Measurements from ENCODE around the gene ZNF296.
"Not testable (repeated sequence)": the region's sequence is repeated elsewhere in the genome, so short reads cannot be mapped to it uniquely, and the experiment has no call there.

The ZNF296 gene

DNA sequence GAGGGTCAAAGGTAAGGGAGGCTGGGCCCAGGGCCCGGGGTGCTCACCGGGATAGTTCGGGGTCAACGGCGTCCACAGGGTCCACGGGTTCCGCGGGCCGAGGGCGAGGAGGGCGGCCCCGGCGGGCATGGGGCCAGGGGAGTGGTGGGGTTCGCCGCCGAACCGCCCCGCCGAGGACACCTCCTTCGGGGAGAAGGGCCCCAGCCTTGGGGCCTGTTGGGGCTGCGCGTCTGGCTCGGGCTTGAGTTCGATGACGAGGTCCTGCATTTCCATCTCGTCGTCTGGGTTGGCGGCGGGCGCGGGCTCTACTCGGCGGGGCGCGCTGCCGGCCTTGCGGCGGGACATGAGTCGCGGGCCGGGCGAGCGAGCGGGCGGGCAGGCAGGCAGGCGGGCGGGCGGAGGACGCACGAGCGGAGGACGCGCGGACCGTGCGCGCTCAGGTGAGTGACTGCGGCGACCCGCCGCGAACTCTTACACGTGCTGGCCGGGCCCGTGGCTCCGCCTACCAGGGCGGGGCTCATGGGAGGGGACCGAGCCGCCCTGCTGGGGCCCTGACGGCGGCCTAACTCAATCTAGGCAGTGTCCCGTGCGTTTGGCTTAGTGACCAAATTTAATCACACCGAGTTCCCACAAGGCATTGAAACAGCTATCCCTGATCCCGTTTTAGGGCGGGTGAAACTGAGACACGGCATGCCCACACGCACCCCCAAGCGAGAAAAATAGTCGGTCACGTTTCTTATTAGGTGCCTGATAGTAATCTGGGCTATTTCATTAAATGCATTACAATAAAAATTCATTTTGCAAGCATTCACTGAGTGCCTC is at the start of gene ZNF296:
ZNF296 (minus strand) TSS at position 450 of the 822 bp plus-strand sequence; CDS start at position 345, 105 bp downstream.
- peak; percentile 58 to 79 for DNase-seq (ENCODE audit: low read depth in 2 of 2)

DNA sequence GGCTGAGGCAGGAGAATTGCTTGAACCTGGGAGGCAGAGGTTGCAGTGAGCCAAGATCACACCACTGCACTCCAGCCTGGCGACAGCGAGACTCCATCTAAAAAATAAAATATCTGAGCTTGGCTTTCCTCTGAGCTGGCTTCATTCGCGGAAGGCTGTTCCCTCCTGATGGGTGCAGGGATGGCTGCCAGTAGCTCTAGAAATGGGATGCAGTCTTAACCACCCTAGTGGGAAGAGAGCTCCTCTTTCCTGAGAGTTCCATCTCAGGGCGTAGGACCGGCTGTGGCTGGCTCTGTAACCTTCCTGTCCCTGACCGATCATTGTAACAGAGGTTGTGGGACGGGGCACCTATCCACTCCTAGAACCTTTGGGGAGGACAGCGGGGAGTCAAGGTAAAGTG is 49.1 kb upstream of the ZNF296 start:
- DNase-seq (ENCODE audit: low read depth in 2 of 2), result no peak

DNA sequence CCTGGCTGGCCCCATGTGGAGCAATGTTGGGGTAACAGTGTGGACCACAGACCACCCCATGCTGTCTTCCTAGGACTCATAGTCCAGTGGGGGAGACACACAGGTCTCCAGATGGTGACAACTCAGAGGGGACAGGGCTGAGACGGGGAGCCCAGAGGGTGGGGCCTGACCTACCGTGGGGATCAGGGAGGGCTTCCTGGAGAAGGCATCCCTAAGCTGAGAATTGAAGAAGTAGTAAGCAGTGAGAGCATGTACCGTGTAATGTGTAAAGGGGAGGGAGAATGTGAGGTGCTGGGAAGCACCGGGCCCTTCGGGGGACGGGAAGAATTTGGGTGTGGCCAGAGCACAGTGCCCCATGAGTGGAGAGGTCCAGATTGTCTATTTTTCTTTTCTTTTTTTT is 47.7 kb upstream of the ZNF296 start:
- DNase-seq (ENCODE audit: low read depth in 2 of 2), result no peak

DNA sequence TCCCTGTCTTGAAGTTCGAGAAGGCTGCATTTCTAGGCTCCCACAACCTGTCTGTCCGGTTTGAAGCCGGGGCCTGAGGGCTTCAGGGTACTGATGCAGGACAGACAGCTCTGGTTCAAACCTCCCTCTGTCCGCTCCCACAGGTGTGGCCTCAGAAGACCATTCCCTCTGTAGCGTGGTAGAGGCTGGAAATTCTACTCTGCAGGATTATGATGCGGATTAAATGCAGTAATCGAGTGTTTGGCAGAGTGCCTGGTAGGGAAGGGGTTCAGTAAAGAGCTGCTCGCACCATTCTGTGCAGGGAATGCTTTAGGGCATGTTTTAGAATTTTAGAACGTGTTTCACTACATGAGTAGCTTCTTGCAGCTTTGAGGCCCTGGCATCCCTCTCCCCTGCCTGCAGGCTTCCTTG is 47.2 kb upstream of the ZNF296 start:
- DNase-seq (ENCODE audit: low read depth in 2 of 2), result no peak

DNA sequence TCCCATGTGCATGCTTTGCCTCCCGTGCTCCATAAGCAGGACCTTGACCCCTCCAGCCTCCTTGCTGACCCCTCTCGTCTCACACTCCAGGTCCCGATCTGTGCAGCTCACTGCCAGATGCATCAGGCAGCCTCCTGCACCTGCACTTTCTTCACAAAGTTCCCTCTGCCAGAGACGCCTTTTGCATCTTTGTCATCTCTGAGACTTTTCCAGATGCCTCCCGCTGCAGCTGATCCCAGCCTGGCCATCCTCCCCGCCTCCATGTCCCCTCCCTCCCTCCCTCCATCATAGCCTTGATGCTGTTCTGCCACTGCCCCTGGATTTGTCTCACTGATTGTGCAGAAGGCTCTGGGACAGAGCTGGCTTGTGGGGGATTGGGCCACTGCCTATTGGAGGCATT is 46.6 kb upstream of the ZNF296 start:
- DNase-seq (ENCODE audit: low read depth in 2 of 2), result no peak

DNA sequence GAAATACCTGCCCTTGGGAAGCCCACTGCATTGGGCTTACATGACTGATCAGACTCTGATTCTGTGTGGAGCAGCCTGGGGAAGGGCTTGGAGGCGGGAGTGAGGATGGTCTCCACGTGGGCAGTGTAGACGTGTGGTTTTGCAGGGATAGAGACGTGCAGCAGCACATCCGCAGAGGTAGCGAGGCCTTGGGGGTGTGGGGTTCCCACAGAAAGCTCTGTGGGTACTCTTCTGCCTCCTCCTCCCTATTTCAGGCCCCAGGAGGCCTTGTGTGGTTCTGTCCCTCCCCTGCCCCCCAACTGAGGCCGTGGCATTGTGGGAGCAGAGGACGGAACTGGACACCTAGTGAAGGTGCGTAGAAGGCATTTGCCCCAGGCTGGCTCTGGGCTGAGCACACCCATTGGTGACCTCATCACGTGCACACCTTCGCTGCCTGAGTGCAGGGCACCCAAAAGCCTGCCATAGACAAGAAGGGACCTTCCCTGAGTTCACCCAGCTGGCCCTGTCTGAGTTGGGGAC is 45.6 kb upstream of the ZNF296 start:
- DNase-seq (ENCODE audit: low read depth in 2 of 2), result no peak

DNA sequence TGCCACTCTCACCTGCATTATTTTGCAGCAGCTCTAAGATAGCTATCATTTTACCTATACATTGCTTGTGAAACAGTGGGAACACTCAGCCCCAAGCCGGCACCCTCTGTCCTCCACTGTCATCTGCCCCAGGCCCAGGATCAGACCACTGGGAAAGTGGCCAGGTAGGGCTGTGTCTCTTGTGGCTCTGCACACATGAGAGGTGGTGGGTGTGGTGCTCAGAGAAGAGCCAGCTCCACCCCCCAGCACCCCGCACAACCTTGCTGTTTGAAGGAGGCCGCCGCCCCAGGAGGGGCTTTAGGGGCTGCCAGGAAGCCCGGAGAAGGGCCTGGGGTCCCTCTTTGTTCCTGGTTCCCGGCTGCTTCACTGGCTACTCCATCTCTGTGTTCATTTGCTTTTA is 43.3 kb upstream of the ZNF296 start:
- DNase-seq (ENCODE audit: low read depth in 2 of 2), result no peak

DNA sequence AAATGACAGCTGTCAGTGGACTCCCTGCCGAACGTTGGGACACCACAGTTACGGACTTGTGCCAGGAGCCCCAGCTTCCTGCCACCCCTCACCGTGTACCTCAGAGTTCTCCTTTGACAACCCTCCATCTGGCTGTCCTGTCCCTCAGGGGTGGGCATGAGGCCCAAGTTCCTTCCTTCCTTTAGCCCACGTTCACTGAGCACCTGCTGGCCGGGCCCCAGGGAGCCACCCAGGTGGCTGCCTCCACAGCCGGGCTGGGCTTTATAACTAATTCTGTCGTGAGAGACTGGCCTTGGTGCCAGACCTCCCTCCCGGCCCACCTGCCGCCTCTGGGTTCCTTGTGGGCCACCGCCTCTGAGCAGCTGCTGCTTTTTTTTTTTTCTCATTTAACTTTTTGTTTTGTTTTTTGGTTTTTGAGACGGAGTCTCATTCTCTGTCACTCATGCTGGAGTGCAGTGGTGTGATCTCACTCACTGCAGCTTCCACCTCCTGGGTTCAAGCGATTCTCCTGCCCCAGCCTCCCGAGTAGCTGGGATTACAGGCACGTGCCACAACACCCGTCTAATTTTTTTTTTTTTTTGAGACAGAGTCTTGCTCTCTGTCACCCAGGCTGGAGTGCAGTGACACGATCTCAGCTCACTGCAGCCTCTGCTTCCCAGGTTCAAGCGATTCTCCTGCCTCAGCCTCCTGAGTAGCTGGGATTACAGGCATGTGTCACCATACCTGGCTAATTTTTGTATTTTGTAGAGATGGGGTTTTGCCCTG is 42.5 kb upstream of the ZNF296 start:
- DNase-seq (ENCODE audit: low read depth in 2 of 2), result not testable (repeated sequence)

DNA sequence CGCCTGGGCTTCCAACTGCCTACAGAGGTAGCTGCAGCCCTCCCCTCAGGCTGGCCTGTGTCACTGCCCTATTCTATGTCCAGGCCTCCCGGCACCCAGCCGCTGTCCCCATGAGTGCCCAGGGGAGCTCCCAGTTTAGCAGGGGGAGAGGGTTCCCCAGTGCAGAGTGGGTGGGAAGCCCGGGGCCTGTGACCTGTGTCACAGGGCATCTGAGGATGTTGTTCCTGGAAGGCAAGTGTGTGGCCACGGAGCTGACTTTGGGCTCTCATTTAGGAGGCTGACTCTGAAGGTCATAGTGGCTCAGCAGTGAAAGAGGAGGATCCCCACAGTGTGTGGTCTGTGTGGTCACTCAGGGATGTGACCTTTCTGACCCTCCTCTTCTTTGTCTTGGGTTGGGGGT is 41.8 kb upstream of the ZNF296 start:
- DNase-seq (ENCODE audit: low read depth in 2 of 2), result no peak

DNA sequence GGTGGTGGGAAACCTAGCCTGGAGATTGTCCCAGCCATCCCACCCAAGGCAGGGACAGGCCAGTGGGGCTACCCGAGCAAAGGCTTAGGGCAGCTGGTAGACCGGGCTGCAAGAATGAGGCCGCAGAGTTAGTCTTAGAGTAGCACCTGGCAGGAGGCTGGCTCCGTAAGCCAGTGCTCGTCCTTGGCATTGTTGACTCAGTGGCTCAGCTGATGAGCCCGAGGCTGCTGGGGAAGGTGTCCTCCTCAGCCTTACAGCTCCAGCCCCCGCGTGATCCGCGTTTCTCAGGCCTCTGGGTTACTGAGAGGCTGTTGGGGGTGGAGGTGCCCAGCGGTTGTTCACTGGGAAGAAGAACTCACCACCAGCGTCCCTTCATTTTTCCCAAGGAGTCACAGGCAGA is 41.4 kb upstream of the ZNF296 start:
- DNase-seq (ENCODE audit: low read depth in 2 of 2), result no peak

DNA sequence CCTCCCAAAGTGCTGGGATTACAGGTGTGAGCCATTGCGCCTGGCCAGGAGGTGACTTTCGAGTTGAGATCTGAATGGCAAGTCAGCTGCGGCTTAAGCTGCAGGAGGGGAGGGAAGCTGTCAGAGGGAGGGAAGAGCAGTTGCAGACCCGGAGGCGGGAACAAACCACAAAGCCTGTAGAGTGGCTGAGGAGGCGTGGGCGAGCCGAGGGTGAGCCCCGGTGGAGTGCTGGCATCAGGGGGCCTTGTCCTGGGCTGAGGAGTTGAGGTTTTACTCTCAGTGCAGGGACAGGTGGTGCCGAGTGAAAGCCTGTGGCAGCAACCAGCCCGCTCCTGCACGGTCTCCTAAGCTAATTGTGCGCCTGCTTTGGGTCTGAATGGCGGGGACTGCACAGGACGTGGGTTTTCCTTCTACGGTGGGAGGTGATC is 40.9 kb upstream of the ZNF296 start:
- peak; percentile 22 to 59 for DNase-seq (ENCODE audit: low read depth in 2 of 2)

DNA sequence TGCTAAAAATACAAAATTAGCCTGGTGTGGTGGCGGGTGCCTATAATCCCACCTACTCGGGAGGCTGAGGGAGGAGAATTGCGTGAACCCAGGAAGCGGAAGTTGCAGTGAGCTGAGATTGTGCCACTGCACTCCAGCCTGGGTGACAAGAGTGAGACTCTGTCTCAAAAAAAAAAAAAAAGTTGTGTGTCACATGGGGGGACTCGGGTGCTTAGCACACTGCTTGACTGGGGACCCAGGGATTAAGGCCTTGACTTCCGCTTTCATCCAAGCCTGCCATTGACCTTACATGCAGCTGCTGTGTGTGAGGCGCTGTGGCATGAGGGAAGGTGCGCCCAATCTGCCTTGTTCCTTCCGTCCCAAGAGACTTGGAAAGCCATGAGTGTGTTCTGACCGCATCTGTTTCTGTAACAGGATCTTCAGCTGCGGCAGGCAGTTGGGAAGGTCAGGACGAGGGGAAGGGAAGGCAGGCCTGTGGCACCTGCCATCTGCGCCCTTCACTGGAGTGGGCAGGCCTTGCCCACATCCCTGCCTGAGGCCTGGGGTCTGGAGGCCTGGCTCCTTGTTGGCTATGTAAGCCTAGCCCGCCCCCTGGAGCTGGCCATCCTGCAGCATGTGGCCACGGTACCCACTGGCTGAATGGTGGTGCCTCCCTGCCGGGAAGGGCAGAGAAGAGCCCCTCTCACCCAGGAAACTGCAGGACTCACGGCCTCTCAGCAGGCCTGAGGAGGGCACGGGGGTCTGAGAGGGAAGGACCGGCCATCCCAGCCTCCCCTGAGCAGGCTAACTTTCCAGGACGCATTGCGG is 39.7 kb upstream of the ZNF296 start:
- no peak for DNase-seq (ENCODE audit: low read depth in 2 of 2)

DNA sequence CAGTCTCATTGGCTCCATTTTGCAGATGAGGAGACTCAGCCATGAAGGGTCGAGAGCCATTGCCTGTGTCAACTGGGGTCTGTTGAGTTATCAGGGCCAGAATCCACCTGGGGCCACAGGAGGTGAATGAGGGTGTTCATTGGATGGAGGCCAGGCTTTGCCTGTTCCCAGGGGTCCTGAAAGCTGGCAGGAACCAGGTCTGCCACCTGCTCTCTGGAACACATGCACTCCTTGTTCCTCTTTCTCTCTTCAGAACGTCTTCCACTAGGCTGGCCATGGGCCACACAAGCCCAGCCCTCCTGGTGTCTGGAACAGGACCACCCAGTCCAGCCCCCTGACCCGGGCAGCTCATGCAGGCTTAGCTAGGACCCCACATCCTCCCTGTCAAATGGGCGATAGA is 37.8 kb upstream of the ZNF296 start:
- no peak for DNase-seq (ENCODE audit: low read depth in 2 of 2)

DNA sequence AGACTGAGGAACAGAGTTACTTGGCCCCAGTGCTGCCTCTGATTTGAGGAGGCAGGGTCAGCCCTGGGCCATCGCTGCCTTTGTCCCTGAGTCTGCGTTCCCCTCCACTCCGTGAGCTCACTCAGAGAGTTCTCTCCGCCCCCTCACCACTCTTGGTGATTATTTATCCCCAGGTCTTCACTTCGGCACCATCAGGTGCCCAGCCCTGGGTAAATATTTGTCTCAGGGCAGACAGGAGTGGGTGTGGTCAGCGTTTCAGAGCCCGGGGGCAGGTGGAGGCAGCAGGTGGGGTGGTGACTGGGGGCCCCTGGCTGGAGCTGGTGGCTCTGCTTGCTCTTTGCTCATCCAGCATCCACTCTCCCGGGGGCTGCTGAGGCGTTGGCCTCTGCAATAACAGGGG is 37.4 kb upstream of the ZNF296 start:
- no peak for DNase-seq (ENCODE audit: low read depth in 2 of 2)

DNA sequence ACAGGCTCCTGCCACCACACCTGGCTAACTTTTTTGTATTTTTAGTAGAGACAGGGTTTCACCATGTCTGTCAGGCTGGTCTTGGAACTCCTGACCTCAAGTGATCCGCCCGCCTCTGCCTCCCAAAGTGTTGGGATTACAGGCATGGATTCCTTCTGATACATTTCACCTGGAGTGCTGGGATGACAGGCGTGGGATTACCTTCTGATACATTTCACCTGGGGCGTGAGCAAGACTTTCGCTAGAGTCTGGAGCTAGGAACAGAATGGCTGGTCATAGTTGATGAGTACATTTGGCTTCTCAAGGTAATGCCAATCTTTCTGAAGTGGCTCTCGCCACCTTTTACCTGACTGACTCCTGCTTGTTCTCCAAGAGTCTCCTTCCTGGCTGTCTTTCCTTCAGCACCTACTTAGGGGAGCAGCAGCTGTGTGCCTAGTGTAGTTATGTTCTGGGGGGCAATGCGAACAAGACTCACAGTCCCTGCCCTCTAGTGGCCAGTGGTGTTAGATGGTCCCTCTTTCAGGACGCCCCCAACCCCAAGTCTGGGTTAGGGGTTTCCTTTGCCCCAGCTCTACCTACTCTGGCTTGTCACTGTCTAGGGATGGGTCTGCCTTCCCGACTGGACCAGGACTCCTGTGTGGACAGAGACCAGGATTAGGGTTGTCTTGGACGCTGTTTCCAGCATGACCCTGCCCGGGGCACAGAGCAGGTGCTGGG is 36.0 kb upstream of the ZNF296 start:
- no peak for DNase-seq (ENCODE audit: low read depth in 2 of 2)

DNA sequence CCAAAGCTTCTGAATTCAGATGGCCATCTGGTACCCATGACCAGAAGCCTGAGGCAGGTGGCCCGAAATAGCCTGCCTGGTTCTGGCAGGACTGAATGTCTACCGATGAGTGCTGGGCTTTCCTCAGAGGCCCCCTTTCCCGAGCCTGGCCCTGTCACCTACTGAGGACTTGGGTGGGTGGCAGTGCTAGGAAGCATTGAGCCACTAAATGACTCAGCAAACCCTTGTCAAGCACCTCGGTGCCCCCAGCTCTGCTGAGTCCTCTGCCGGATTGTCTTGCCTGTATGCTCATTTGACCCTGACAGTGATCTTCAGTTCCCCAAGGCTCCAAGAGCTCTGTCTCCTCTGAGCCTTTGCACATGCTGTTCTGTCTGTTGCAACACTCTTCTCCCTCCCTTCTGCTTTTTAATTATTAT is 34.6 kb upstream of the ZNF296 start:
- no peak for DNase-seq (ENCODE audit: low read depth in 2 of 2)

DNA sequence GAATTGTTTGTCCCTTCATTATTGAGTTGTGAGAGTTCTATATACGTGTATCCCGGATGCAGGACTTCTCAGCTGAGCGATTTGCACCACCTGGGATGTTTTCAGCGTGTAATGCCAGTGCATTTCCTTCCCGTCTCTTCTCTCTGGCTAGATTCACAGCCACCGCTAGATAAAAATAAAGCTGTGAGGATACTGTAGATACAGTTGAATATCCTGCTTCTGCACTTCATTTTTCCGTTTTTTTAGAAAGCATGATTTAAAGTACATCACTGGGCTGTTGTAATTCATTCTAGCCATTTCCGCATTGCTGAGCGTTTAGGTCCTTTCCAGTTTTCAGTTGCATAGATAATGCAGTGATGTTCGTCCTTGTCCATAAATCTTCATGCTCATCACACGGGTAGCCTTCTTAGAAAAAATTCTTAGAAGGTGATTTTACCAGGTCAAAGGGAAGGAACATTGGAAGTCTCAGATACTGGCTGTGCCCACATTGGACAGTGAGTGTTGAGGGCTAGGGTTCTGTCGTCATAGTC is 31.4 kb upstream of the ZNF296 start:
- no peak for DNase-seq (ENCODE audit: low read depth in 2 of 2)

DNA sequence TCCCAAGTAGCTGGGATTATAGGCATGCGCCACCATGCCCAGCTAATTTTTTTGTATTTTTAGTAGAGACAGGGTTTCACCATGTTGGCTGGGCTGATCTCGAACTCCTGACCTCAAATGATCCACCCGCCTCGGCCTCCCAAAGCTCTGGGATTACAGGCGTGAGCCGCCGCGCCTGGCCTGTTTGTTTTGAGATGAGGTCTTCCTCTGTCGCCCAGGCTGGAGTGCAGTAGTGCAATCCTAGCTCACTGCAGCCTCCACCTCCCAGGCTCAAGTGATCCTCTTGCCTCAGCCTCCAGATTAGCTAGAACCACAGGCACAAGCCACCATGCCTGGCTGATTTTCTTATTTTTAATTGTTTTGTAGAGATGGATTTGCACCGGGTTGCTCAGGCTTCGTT is 30.1 kb upstream of the ZNF296 start:
- DNase-seq (ENCODE audit: low read depth in 2 of 2), result not testable (repeated sequence)

DNA sequence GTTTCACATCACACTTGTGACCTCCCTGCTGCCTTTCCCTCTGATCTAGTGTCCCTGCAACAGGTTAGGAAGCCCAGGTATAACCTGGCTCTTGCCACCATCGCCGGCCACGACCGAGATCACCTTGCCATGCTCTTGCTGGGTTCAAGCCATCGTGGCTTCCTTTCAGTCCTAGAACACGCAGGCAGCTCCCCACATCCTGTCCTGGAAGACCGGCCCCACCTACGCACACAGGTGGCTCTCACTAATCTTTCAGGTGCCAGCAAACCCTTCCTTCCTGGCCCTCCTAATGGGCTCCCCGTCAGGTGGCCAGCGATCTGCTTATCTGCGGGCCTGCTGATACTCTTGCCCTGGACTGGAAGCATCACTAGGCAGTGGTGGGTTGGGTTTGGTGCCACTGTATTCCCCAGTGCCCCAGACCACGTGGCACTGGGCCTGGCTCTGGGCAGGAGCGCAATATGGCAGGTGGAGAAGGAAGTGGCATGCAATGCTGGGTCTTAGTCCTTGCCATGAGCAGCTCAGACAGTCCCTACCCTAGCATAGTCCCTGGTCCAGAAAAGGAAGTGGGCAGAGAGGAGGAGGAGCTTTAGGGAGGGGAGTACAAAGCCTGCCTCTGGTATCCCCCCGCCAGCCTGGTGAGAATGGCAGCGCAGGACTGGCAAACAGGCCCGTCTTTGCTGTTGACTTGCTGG is 28.5 kb upstream of the ZNF296 start:
- no peak for DNase-seq (ENCODE audit: low read depth in 2 of 2)

DNA sequence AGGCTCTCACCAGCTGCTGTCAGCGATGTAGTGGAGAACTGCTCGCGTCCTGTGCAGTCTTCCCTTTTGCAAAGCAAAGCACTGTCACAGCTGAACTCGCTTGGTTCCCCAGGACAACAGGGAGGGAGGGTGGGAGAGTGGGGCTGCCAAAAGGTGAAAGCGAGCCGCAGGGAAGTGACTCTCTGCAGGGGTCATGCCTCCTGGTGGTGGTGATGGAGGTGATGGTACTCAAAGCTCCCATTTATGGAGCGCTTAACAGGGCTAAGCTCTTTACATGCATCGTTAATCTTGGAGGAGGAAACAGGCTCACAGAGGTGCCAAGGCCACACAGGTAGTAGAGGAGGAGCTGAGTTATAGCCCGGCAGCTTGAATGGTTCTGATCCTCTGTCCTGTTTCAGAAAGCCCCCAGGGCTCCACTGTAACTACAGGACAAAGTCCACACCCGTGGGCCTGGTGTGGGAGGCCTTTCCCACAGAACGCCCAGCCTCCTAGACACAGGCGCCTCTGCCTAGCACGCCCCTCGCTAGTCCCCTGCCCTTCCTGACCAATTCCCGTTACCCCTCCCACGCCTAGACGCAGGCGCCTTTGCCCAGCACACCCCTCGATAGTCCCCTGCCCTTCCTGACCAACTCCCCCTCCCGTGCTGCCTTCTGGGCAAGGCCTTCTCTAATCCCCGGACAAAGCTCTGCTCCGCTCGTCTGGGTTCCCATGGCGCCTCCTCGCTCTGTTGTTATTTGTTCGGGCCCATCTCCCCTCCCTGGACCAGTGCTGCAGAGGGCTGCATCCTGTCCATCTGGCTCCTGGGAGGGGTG is 27.4 kb upstream of the ZNF296 start:
- no peak for DNase-seq (ENCODE audit: low read depth in 2 of 2)
